HG02870 (cell line): Measurements from ENCODE around the gene RAB6B.

Experiments
- ATAC-seq: cut with Tn5 transposase; IDR thresholded peaks from one replicate; pipeline ENCODE4 v1.9.1; 2021; ENCODE audit warnings: mild to moderate bottlenecking, moderate library complexity; ENCODE audit not compliant: unreplicated experiment

The RAB6B gene

DNA sequence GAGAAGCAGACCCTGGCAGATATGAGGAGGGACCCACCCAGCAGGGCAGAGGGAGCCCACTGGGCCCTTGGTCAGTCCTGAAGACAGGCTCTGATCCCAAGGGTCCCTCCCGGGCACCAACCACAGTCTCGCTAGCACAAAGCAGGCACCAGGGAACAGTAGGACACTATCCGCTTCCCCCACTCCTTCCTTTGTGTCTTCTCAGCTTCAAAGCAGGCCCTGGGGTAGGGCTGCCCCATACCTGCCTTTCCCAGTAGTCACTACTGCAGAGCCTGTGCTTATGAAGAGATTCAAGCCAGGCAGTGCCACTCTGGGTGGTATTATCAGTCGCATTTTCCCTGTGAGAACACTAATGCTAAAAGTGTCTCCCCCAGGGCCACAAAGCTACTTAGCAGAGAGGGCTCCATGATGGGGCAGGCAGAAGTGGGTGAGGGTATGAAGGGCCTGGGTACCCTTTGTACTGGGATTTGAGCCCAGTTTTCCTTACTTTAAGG is 57.3 kb downstream of the RAB6B start:
- no peak for ATAC-seq

DNA sequence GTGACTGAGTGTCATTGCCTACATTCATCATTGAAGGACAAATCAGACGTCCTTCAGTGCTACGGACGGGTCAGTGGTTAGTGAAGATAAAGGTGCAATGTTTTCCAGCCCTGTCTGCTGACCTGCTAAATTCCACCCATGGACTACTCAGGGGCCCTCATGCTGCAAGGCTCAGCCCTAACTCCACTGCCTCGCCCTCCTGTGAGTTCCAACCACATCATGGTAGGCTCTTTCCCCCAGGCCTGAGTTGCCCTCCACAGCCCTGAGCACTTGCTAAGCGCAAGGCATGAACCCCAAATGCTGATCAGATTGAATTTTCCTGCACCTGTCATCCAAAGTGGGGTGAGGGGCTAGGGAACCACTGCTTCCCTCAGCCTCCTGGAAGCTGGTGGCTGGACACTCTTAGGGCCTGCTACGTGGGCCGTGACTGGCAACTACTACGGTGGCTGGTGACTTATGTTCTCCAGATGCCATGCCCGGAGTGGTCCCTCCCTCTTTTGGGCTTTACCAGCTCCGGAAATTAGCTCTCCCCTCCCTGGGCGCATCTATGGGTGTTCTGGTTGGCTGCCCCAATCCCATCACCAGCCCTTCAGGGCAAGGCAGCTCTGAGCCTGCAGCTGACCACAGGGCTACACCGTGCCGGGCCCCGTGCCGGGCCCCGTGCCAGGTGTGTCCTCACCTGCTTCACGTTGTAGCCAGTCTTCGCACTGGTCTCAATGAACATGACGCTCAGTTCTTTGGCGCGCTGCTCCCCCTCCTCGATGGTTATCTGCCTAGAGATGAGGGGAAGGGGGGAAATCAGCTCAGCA is 58.0 kb downstream of the RAB6B start:
- no peak for ATAC-seq

DNA sequence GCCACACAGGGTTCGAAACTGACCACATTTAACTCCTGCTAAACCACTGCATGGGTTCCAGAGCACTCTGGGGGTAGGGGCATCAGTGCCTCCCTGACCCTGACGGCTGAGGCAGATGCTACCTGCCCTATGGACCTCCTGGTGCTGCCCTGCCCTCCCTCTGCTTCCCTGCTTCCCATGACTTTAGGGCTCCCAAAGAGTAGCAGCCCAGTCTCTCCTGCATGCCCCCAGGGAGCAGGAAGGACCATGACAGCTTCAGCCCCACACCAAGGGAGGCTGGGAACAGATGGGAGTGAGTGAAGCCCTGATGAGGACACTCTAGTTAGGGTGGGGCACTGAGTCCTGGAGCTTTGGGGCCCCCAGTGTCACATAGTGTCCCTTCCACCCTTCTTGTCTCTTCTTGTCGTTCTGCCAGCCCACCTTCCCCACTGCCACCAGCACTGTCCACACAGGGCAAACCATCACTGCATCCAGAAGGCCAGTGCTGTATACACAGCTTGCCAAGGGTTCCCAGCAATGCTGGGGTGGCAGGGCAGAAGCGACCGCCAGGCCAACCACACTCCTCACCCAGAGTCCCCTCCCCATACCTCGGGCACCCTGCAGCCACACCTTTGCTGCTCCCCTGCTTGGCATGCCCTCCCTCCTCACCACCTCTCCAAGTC is 59.1 kb downstream of the RAB6B start:
- no peak for ATAC-seq

DNA sequence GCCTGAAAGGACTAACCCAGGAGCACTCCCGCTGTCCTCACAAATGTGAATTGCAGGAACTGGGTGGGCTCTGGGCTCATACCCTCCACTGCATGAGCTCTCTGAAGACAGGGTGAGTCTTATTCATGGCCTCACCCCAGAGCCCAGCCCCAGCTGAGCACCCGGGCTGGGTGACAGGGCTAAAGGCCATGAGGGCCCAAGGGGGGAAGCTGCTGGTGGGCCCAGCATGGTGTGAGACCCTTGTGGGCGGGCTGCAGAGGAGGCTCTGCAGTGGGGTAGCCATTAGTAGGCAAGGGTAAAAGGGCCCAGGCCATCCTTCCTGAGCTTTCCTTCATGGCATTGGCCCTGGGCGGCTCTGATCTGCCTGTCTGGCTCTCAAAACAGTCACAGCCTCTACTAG is 59.7 kb downstream of the RAB6B start:
- no peak for ATAC-seq

DNA sequence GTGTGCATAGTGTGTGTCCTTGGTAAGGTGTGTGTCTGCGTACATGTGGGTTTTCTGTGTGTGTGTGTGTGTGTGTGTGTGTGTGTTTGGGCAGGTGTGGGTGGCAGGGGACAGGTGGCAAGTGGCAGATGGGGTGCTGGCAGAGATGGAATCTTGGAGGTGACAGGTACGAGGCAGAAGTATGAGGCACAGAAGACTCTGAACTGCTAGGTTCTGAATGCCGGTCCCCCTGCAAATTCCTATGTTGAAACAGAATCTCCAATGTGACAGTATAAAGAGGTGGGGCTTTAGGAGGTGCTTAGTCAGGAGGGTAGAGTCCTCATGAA is 60.3 kb downstream of the RAB6B start:
- no peak for ATAC-seq

DNA sequence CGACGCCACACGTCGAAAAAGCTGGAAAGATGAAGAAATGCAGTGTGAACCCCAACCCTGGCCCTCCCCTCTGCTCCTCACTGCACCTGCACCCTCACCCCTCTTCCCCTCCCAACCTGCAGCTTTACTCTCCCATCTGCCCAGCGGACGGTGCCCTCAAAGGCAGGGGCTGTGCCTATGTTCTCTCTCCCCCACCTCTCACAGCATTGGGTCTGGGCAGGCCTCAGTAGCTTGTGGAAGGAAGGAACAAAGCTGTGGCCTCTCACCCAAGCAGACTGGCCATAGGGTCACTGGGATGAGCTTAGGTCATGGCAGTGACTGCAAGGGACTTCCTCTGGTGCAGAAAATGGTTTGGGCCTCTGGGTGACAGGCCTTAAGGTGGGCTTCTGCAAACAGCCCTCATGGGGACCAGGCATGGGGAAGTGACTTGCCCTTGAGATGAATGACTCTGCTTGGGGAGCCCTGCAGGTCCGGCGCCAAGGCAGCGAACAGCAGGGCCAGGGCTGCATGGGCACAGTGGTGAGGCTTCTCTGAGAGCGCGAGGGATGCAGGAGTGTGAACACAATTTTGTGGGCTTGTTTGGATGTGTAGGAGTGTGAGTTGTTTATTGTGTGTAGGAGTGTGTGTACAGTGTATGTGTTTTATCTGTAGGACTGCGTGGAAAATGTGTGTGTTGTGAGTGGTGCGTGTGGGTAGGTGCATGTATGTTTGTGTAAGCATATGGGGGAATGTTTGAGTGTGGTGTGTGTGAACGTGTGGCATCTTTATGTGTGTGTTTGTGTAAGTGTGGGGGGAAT is 60.9 kb downstream of the RAB6B start:
- no peak for ATAC-seq

DNA sequence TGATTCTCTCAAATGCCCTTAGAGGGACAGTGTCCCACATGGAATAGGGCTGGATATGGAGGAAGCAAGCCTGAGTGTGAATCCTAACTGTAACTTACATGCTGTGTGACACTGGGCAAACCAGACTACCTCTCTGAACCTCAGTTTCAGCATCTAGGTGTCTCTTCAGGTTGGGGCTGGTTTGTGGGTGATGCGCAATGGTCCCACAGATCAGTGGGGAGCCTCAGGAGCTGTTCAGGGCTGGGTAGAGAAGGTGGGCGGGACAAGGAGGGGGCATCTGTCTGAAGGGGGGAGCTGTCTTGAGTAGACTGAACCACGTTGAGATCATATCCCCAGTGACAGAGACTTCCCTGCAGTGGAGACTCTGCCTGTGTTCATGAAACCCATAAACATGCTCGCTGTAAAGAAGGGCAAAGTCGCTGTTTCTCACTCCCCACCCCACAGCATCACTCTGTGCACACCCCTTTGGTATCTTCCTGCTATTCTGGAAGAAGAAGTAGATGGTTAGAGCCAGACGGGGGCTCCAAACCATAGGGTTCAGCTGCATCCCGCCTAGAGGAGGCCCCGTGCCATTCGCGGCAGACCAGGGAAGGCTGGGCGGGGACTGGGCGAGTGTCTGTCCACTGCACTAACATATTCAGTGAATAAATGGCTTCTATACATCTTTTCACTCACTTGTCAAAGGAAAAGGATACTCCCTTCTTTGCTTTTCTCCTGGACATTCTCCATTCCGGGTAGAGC is 61.6 kb downstream of the RAB6B start:
- ATAC-seq: no peak

DNA sequence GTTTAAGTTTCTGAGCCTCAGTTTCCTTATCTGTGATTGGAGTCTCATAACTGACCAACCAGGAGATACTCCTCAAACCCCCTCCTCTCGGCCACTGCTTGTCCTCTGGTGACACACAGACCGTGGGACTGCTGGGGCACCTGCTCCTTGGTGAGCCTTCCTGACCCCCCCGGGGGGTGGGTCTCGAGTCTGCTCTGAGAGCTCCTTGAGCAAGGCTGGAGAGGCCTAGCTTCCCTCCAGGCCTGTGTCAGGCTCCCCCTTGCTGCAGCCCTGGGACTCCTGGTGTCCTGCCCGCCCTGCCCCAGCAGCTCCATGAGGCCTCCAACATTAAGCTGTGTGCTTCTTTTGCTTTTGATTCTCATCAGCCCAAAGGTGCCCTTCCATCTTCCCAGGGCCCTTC is 62.4 kb downstream of the RAB6B start:
- ATAC-seq: no peak

DNA sequence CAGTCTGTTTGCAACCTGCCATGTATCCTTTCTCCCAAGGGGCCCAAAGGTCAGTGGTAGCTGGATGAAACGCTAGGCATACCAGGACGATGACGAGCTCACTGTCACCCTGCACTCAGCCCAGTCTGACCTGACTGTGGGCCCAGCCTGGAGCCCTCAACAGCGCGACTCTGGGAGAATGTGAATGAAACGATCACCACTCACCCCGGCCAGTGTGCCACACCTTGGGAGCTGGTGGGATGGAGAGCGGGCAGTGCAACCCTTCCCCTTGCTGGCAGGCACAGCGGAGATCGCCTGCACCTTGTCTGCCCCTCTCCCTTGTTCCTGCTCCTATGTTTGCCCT is 62.9 kb downstream of the RAB6B start:
- no peak for ATAC-seq

DNA sequence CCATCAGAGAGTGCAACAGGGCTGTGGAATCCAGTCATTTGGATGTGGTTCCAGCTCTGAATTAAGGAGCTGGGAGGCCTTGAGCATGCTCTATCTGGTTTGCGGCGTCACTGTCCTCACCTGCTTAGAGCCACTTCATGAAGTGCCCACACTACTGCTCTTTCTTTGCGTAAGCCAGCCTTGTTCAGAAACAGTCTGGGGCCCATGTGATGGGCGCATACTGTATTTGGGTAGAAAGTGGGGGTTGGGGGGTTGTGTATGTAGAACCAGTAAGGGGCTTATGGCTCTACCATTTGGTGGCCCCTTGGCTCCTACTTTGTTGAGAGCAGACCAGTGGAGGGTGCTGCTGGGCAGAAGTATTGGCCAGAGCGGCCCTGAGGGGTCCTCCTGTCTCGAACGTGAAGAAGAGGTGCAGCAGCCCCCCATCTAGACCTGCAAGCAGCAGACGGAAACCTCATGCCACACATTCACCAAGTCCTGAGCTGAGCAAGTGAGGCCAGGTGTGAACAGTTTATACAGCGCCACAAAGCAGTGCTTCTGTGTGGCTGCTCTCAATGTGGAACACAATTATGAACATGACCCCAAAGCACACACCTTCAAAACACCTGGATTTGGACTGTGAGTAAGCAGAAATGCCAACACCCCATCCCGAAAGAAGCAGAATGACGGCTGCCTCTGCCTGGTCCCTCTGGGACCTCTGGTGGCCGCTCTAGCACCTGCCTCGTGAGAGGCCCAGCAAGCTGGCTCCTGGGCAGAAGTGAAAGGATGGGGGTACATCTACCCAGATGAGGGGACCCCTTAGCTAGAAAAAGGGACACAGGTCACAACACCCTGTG is 63.5 kb downstream of the RAB6B start:
- no peak for ATAC-seq

DNA sequence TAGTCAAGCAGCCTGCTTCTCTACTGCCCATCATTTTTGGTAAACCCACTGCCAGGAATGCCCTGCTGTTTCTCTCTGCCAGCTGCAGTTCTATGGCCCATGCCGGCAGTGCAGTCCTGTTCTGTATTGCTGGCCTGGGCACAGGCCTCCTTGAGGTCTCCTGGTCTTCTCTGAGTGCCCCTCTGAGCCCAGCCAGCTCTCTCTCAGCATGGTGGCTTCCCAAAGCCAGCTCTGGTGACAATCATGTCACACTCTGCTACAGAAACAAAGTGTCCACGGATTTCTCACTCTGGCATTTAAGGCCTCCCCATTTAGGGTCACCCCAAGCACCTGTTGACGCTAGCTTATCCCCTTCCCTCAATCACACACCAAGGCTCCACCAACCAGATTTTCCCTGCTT is 65.6 kb downstream of the RAB6B start:
- ATAC-seq: no peak

DNA sequence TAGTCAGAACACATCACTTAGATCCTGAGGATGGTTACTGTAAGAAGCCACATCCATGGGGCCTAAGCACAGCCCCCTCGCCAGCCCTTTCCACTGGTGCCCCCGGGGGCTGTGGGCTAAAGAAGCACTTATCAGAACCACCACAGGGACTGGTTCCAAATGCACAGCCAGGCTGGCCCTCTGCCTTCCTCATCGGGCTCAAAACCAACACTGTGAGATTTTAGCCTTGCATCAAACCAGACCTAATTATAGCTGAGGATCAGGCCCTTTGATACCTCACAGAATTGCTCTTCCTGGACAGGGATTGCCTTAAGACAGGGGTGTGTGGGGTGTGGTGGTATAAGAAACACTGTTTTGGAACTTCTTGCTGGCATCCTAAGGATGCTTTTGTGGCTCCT is 66.4 kb downstream of the RAB6B start:
- no peak for ATAC-seq

DNA sequence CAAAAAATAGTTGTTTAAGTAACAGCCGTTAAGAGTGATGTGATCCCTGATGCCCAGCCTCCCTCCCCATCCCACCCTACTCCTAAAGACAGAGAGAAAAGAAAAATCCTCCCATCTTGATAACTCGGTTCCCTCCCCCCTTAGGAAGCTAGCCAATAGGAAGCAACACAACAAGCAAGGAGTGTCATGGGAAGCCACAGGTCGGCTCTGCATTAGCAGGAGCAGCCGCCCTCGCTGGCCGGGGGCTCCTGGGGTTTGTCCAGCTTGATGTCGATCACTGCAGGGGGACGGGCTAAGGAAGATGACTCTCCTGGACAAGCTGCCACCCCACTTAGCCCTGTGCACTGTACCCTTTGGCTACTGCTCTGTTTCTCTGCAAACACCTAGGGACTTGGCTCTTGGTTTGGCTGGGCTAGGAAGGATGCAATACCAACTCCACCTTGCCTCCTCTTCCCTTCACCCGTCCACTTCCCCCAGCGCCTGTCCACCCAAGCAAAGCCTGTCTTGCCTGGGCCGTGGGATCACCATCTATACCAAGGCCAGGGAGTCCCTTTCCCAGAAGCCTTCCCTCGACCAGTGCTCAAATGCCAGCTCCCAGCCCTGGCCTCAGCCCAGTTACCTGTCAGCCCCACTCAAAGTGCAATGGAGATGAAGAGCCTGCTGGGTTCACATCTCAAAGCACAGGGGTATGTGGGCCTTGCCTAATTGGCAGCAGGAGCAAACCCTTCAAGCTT is 66.9 kb downstream of the RAB6B start:
- no peak for ATAC-seq

DNA sequence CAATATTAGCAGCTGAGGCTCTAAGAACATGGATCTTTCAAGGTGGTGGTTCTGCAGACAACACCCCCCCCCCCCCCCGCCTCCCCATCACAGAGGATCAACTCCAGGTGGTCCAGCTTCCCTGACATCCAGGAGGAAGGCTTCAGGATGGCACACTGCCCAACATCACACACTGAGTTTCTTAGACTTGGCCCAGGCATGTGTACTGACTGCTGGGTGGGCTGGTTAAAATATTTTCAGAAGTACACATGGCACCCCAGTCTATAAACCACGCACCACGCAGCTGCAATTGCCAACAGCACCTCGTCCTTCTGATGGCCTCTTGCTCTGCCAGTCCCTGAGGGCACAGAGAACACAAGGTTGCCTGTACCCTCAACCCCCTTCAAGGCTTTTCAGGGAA is 68.0 kb downstream of the RAB6B start:
- no peak for ATAC-seq

DNA sequence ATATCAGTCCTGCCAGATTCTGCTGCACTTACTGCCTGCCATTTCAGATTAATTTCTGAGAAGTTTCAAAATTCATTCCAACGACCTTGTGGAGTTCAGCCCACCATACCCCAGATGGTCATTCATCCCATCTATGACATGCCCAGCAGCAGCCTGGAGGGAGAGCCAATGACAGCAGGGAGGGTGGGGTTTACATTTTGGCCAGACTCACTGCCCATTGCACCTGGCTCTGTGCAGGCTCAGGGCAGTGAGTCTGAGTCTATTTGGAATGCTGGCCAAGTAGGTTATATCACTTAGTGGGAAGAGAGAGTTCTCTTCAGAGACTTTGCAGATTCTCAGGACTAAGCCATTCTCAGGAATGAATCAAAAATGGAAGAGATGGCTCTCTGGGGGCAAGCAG is 68.5 kb downstream of the RAB6B start:
- ATAC-seq: no peak

DNA sequence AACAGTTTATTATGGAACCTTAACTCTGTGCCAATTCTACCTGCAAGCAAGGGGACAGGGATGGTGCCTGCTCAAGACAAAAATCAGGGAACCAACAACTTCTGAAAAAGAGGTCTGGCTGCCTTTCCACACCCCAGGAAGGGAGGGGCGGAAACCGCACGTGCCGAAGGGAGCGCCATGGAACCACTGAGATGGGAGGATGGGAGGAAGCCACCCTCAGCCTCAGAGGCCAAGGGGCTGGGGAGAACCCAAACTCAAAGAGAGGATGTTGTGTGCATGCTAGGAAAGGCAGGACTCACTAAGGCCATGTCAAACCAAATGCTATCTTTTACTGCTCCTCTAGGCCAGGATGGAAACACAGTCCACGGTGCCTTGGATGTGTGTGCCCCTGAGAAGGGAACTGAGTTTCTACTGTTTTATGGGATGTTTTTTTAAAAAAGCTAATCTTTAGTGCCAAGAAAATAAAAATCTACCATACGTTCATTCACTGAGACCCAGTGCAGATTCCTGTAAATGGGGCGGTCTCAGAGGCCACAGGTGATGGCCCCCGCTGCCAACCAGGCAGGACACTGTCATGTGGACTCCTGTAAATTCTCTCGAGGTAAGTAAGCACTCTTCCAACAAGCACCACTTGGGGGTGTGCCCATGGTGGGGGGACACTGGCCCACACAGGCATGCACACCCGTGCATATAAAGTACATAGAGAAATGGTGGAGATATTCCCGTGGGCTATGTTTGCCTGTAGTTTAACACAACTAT is 69.5 kb downstream of the RAB6B start:
- no peak for ATAC-seq

DNA sequence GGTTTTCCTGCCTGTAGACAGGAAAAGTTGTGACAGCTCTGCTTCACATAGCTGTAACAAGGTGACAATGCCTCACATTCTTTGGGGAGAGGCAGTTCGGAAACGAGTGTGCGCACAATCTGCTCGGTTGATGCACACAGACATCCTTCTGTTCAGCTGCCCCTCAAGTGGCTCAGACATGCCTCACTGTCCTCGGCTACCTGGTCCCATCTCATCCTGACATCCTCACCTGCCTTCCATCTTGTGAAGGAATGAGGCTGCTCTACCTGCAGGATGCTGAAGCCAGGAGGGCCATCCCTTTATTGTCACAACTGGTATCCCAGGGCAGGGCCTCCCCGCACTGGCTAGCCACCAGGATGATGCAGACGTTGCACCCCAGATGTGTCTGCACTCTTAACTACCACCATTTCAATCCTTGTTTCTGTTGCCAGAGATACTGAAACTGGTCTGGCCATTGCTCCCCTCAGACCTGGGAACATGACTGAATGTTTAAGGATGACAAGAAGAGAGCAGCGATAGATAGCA is 70.7 kb downstream of the RAB6B start:
- ATAC-seq: no peak

DNA sequence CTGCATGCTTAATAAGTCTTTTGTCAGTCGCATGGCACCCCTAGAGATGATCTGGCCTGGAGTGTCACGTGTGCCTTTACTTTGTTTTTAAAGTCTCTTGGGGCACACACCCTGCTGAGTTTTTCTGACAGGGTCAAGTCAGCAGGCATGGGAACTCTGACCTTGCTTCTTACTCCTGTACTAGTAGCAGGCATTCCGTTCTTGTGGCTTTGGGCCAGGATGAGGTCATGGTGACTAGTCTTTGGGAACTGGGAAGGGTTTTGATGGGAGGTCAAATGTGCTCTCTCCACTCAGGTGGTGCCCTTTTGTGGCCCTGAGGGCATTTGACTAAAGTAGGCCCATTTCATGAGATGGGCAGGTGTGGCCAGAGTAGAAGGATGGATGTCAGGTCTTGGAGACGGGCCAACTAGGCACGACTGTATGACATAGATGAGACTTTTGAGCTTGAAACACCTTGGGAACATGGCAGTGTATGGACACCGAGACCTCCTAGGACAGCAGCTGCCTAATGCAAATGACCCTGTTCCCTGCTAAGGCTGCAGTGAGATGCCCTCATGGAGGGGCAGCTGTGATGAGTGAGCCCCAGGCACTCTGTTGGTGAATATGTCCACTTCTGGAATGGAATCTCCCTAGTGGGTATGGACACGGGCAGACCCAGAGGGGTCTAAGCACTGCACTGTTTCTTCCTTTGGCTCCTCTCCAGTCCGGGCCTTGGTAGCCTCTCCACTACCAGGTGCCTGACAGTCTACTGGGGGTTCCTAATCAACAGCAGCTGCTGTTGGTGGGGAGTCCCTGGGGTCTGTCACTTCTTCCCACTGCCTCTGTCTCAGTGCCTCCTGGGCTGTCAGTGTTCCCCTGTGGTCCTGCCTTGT is 73.7 kb downstream of the RAB6B start:
- no peak for ATAC-seq
